Stimulated activated CD4-positive, alpha-beta T cell treated with anti-CD3 and anti-CD28 coated beads, Interleukin-12 subunit alpha, Interleukin-12 subunit beta, amount 100 ng/mL, for 48 hours (primary cell): ENCODE data around the gene GRK3.

ENCODE experiments used
- DNase-seq, 3 donors: peaks; one replicate each; pipeline ENCODE4 v3.0.0-alpha.2; 2020; ENCODE audit warnings: low read depth in 2 of 3, low spot score in 1 of 3

The GRK3 gene

GRCh38 chr22:25722626-25723025, 158.2 kb downstream of the GRK3 start:
- DNase-seq, result no peak

GRCh38 chr22:25726241-25726640, 161.8 kb downstream of the GRK3 start:
- no peak for DNase-seq

GRCh38 chr22:25728071-25728470, 163.6 kb downstream of the GRK3 start:
- DNase-seq, result no peak

GRCh38 chr22:25729016-25729995, 164.8 kb downstream of the GRK3 start:
- DNase-seq, result no peak

- DNase-seq, result no peak
These were observed 171.2 kb downstream of the GRK3 start for GRCh38 chr22:25735650-25736049.

- peak in 2 of 3 donors; percentile 22 to 32 for DNase-seq
These were observed 172.0 kb downstream of the GRK3 start for GRCh38 chr22:25736378-25737011.

- no peak for DNase-seq
These were observed 175.3 kb downstream of the GRK3 start for GRCh38 chr22:25739659-25740344.

GRCh38 chr22:25741692-25742626, 177.5 kb downstream of the GRK3 start, which contains the start of gene MYO18B:
TSS of gene MYO18B (plus strand) at chr22:25742188. CDS start at chr22:25761093, 18,905 bp downstream.
- DNase-seq, result no peak

GRCh38 chr22:25742918-25743708, 178.6 kb downstream of the GRK3 start:
- DNase-seq, result no peak

- no peak for DNase-seq
These were observed 180.2 kb downstream of the GRK3 start for GRCh38 chr22:25744694-25745093.

GRCh38 chr22:25745341-25746011, 181.0 kb downstream of the GRK3 start:
- DNase-seq, result no peak

GRCh38 chr22:25746012-25746373, 181.5 kb downstream of the GRK3 start:
- no peak for DNase-seq

- DNase-seq, result no peak
These were observed 182.9 kb downstream of the GRK3 start for GRCh38 chr22:25747245-25747944.

GRCh38 chr22:25748140-25748539, 183.7 kb downstream of the GRK3 start:
- DNase-seq, result no peak

GRCh38 chr22:25748704-25749103, 184.2 kb downstream of the GRK3 start:
- DNase-seq, result no peak

GRCh38 chr22:25749420-25750169, 185.1 kb downstream of the GRK3 start:
- DNase-seq, result peak; percentile 18 to 40 (median 35)

- no peak for DNase-seq
These were observed 186.2 kb downstream of the GRK3 start for GRCh38 chr22:25750569-25751173.
